NCI-H2171 treated with DMSO at 0.1 percent for 48 hours (cell line): ENCODE measurements around the gene SLC17A8.

Experiments used
- DNase-seq: peaks from one replicate; lab custom pipeline; 2025; lab: John Stamatoyannopoulos, UW

SLC17A8 gene

GRCh38 chr12:100371146-100371545 is 14.3 kb downstream of the SLC17A8 start:
- no peak for DNase-seq

- DNase-seq: no peak
Observed at GRCh38 chr12:100372853-100373640, 16.2 kb downstream of the SLC17A8 start.

GRCh38 chr12:100375038-100375735 is 18.3 kb downstream of the SLC17A8 start:
- peak; percentile 75 for DNase-seq

GRCh38 chr12:100376161-100376560 is 19.3 kb downstream of the SLC17A8 start:
- no peak for DNase-seq

- DNase-seq: no peak
Observed at GRCh38 chr12:100381379-100381778, 24.5 kb downstream of the SLC17A8 start.

GRCh38 chr12:100382338-100382737 is 25.5 kb downstream of the SLC17A8 start:
- no peak for DNase-seq

GRCh38 chr12:100383586-100384558 is 27.0 kb downstream of the SLC17A8 start:
- no peak for DNase-seq

- DNase-seq: no peak
Observed at GRCh38 chr12:100384559-100384935, 27.7 kb downstream of the SLC17A8 start.

- no peak for DNase-seq
Observed at GRCh38 chr12:100388382-100388781, 31.5 kb downstream of the SLC17A8 start.

GRCh38 chr12:100391856-100392255 is 35.0 kb downstream of the SLC17A8 start:
- no peak for DNase-seq

- no peak for DNase-seq
Observed at GRCh38 chr12:100393200-100393599, 36.3 kb downstream of the SLC17A8 start.

- DNase-seq: no peak
Observed at GRCh38 chr12:100395811-100396210, 38.9 kb downstream of the SLC17A8 start.

GRCh38 chr12:100398307-100398706 is 41.4 kb downstream of the SLC17A8 start:
- DNase-seq: no peak

GRCh38 chr12:100399095-100399494 is 42.2 kb downstream of the SLC17A8 start:
- peak; percentile 68 for DNase-seq

GRCh38 chr12:100401660-100402059 is 44.8 kb downstream of the SLC17A8 start:
- no peak for DNase-seq

- no peak for DNase-seq
Observed at GRCh38 chr12:100402763-100403162, 45.9 kb downstream of the SLC17A8 start.

- DNase-seq: no peak
Observed at GRCh38 chr12:100403446-100403845, 46.6 kb downstream of the SLC17A8 start.

GRCh38 chr12:100404769-100405407 is 48.0 kb downstream of the SLC17A8 start:
- DNase-seq: no peak

- DNase-seq: no peak
Observed at GRCh38 chr12:100413001-100413400, 56.1 kb downstream of the SLC17A8 start.

GRCh38 chr12:100414739-100415138 is 57.9 kb downstream of the SLC17A8 start:
- DNase-seq: no peak

- no peak for DNase-seq
Observed at GRCh38 chr12:100422646-100423045, 65.8 kb downstream of the SLC17A8 start.

- DNase-seq: no peak
Observed at GRCh38 chr12:100426145-100426544, 69.3 kb downstream of the SLC17A8 start.
